PC-3 (cell line): ENCODE results near the gene OSBPL1A. TPM values are rescaled to one million over a fixed set of nuclear protein-coding genes. Genes with fewer than 3 reads are reported as not detected.

ENCODE experiments used
- ATAC-seq: fragments of 200-7000 bp; cut with Tn5 transposase; 2 replicates; pipeline ENCODE4 v1.9.1; 2020; ENCODE audit warnings: mild to moderate bottlenecking, moderate library complexity
- BruUV-seq: library from RNA; stranded (reverse); fragments of 400-500 nt; replicated peaks from 2 replicates; lab custom pipeline; 2021; lab: Mats Ljungman, UMichigan
- CTCF ChIA-PET: fragments of 300-600 bp; sonication (Branson Sonifier 250); formaldehyde crosslinking; loops from one replicate; lab custom pipeline; 2022; ENCODE audit warnings: antibody characterized with exemption; lab: Charles Lee
- POLR2A ChIA-PET: fragments of 300-600 bp; sonication (Branson Sonifier 250); formaldehyde crosslinking; loops from one replicate; lab custom pipeline; 2022; ENCODE audit warnings: antibody characterized with exemption; ENCODE audit not compliant: unreplicated experiment; lab: Charles Lee
- DNase-seq: peaks from one replicate; pipeline ENCODE4 v3.0.0-alpha.2; 2015
- H2AFZ ChIP-seq: fragments of 300-600 bp; sonication (generic); 2 replicates; pipeline ENCODE4 v1.6.0; 2016; ENCODE audit warnings: antibody characterized with exemption, low read length
- H3F3A ChIP-seq: fragments of 300-600 bp; sonication (generic); one replicate; pipeline ENCODE4 v1.6.0; 2017; ENCODE audit warnings: antibody characterized with exemption, low read length, control low read depth, mild to moderate bottlenecking; ENCODE audit not compliant: unreplicated experiment
- H3K27ac ChIP-seq: fragments of 300-600 bp; sonication (generic); 2 replicates; pipeline ENCODE4 v1.5.1; 2016; ENCODE audit warnings: mild to moderate bottlenecking, low read length
- H3K27me3 ChIP-seq: fragments of 300-600 bp; sonication (generic); 2 replicates; pipeline ENCODE4 v1.6.1; 2016; ENCODE audit warnings: low read length, mixed read lengths
- H3K36me3 ChIP-seq: fragments of 300-600 bp; sonication (generic); 2 replicates; pipeline ENCODE4 v1.6.1; 2016; ENCODE audit warnings: low read depth, mixed run types, low read length, mixed read lengths
- H3K4me1 ChIP-seq: fragments of 300-600 bp; sonication (generic); 2 replicates; pipeline ENCODE4 v1.5.1; 2016; ENCODE audit warnings: low read length; ENCODE audit not compliant: insufficient read depth
- H3K4me2 ChIP-seq: fragments of 300-600 bp; sonication (generic); 2 replicates; pipeline ENCODE4 v1.6.0; 2016; ENCODE audit warnings: low read length
- H3K4me3 ChIP-seq: fragments of 300-600 bp; sonication (generic); 2 replicates; pipeline ENCODE4 v1.5.1; 2016; ENCODE audit warnings: mild to moderate bottlenecking, low read length, mixed read lengths
- H3K79me2 ChIP-seq: fragments of 300-600 bp; sonication (generic); 2 replicates; pipeline ENCODE4 v1.6.1; 2017; ENCODE audit warnings: low read length, mixed read lengths
- H3K9ac ChIP-seq: fragments of 300-600 bp; sonication (generic); 2 replicates; pipeline ENCODE4 v1.6.0; 2016; ENCODE audit warnings: mild to moderate bottlenecking, low read length
- H3K9me2 ChIP-seq: fragments of 300-600 bp; sonication (generic); replicated peaks from 2 replicates; pipeline ENCODE4 v1.6.1; 2016; ENCODE audit warnings: mixed run types, low read length, mixed read lengths
- H3K9me3 ChIP-seq: fragments of 300-600 bp; sonication (generic); 2 replicates; pipeline ENCODE4 v1.6.1; 2016; ENCODE audit warnings: low read length, mixed read lengths
- H4K20me1 ChIP-seq: fragments of 300-600 bp; sonication (generic); 2 replicates; pipeline ENCODE4 v1.6.1; 2016; ENCODE audit warnings: low read length, mixed read lengths
- EZH2 ChIP-seq: fragments of 300-600 bp; sonication (generic); IDR thresholded peaks from one replicate; pipeline ENCODE4 v1.6.1; 2017; ENCODE audit warnings: antibody characterized with exemption, mild to moderate bottlenecking, low read length; ENCODE audit not compliant: unreplicated experiment
- EZH2phosphoT487 ChIP-seq: fragments of 300-600 bp; sonication (generic); IDR thresholded peaks from 2 replicates; pipeline ENCODE4 v1.6.1; 2018; ENCODE audit warnings: mild to moderate bottlenecking, antibody characterized with exemption, low read length, borderline replicate concordance
- intact Hi-C: fragments of 100-400 bp; cut with micrococcal nuclease; formaldehyde crosslinking; loops from 2 replicates; pipeline ENCODE4 v1.9.0; 2023
- total RNA-seq: library from RNA; depleted of rRNA; stranded (reverse); fragments of >200 nt; gene quantifications from 2 replicates; pipeline ENCODE4 v1.2.3, GENCODE V29; 2014
- TF ChIP-seq, protein P1 (sequence below): fragments of 300-600 bp; sonication (generic); conservative IDR thresholded peaks from 2 replicates; pipeline ENCODE4 v1.5.1; 2017; ENCODE audit warnings: antibody characterized with exemption, low read depth, mild to moderate bottlenecking, low read length

The OSBPL1A gene
- total RNA-seq, 1 experiment from 2014 or later = 39.7 TPM

- ChIA-PET POLR2A (no interaction called here), CTCF (no interaction called here)
- Histone ChIP-seq H3K4me3 (peak overlapping the region; percentile 10; the same call in 1 of the 2 replicates), H3K27me3 (no peaks in the 10 kb centered on the region), H3K4me2 (peak overlapping the region; percentile 69), H3K9ac (peak overlapping the region; percentile 54), H3K36me3 (no peaks in the 10 kb centered on the region), H3K9me2 (no peaks in the 10 kb centered on the region), H3K79me2 (peaks cover 14% of the 10 kb centered on the region), H3K9me3 (no peaks in the 10 kb centered on the region), H4K20me1 (no peaks in the 10 kb centered on the region), H3K4me1 (peaks cover 53% of the 10 kb centered on the region), H2AFZ (no peak overlapping the region), H3F3A (peaks cover 13% of the 10 kb centered on the region), H3K27ac (peak overlapping the region; percentile 92)
- ATAC-seq (peak; percentile 56), DNase-seq (peak; percentile 70)
- BruUV-seq = no TSS peak
- TF ChIP-seq EZH2phosphoT487 (no peak), EZH2 (no peak)
- TF ChIP-seq, protein P1, sequence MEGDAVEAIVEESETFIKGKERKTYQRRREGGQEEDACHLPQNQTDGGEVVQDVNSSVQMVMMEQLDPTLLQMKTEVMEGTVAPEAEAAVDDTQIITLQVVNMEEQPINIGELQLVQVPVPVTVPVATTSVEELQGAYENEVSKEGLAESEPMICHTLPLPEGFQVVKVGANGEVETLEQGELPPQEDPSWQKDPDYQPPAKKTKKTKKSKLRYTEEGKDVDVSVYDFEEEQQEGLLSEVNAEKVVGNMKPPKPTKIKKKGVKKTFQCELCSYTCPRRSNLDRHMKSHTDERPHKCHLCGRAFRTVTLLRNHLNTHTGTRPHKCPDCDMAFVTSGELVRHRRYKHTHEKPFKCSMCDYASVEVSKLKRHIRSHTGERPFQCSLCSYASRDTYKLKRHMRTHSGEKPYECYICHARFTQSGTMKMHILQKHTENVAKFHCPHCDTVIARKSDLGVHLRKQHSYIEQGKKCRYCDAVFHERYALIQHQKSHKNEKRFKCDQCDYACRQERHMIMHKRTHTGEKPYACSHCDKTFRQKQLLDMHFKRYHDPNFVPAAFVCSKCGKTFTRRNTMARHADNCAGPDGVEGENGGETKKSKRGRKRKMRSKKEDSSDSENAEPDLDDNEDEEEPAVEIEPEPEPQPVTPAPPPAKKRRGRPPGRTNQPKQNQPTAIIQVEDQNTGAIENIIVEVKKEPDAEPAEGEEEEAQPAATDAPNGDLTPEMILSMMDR = no peak
- intact Hi-C loops = no loop called here
Measured at GRCh38 chr18:24228667-24229041, 169.0 kb downstream of the OSBPL1A start.

GRCh38 chr18:24227977-24228666, 169.5 kb downstream of the OSBPL1A start:
- Histone ChIP-seq H4K20me1 (no peaks in the 10 kb centered on the region), H3K9ac (peak overlapping the region; percentile 54), H3K4me2 (peak overlapping the region; percentile 69), H3K27me3 (no peaks in the 10 kb centered on the region), H3K4me3 (peak overlapping the region; percentile 10; the same call in 1 of the 2 replicates), H3K36me3 (no peaks in the 10 kb centered on the region), H3K79me2 (peaks cover 14% of the 10 kb centered on the region), H3K9me3 (no peaks in the 10 kb centered on the region), H3K27ac (peak overlapping the region; percentile 92), H3K4me1 (peaks cover 52% of the 10 kb centered on the region), H2AFZ (no peak overlapping the region), H3K9me2 (no peaks in the 10 kb centered on the region), H3F3A (peaks cover 13% of the 10 kb centered on the region)
- TF ChIP-seq, protein P1 = no peak
- no peak for TF ChIP-seq EZH2phosphoT487
- TF ChIP-seq EZH2 = no peak
- ChIA-PET CTCF (no interaction called here), POLR2A (no interaction called here)
- DNase-seq = peak; percentile 80
- intact Hi-C loops = no loop called here
- no TSS peak for BruUV-seq
- peak; percentile 33 for ATAC-seq

GRCh38 chr18:24220318-24220688, 177.3 kb downstream of the OSBPL1A start:
- no peak overlapping the region for H3K4me2 ChIP-seq
- BruUV-seq = no TSS peak
- H4K20me1 ChIP-seq = no peaks in the 10 kb centered on the region
- peaks cover 5% of the 10 kb centered on the region; the same call in 1 of the 2 replicates for H3K79me2 ChIP-seq
- ATAC-seq (no peak), DNase-seq (no peak)
- CTCF ChIA-PET = no interaction called here
- H3F3A ChIP-seq = peaks cover 6% of the 10 kb centered on the region
- intact Hi-C loops = no loop called here
- no peaks in the 10 kb centered on the region for H3K36me3 ChIP-seq
- H3K27me3 ChIP-seq = no peaks in the 10 kb centered on the region
- no peak overlapping the region for H3K27ac ChIP-seq
- peaks cover 27% of the 10 kb centered on the region for H3K4me1 ChIP-seq
- POLR2A ChIA-PET = no interaction called here
- H2AFZ ChIP-seq = no peak overlapping the region
- H3K4me3 ChIP-seq = no peak overlapping the region
- no peaks in the 10 kb centered on the region for H3K9me2 ChIP-seq
- no peak overlapping the region for H3K9ac ChIP-seq
- no peaks in the 10 kb centered on the region for H3K9me3 ChIP-seq
- TF ChIP-seq EZH2phosphoT487 (no peak), EZH2 (no peak)
- TF ChIP-seq, protein P1 = no peak
